HepG2 (cell line): ENCODE data around the gene PNP. TPM values are rescaled to one million over a fixed set of nuclear protein-coding genes. Genes with fewer than 3 reads are reported as not detected.

ENCODE experiments used
- ATAC-seq: fragments of 200-7000 bp; cut with Tn5 transposase; 3 replicates; pipeline ENCODE4 v1.9.1; 2020; ENCODE audit warnings: mild to moderate bottlenecking, moderate library complexity
- BruUV-seq: library from RNA; stranded (reverse); fragments of 400-500 nt; replicated peaks from 2 replicates; lab custom pipeline; 2021; lab: Mats Ljungman, UMichigan
- CTCF ChIA-PET: fragments of 300-600 bp; formaldehyde crosslinking; extraction: SDS; loops from one replicate; lab custom pipeline; 2021; ENCODE audit warnings: low total read pairs, inconsistent platforms, low intra/inter-chr PET ratio; lab: Yijun Ruan, JAX
- POLR2A ChIA-PET: fragments of 350-600 bp; sonication (Branson Sonifier 250); formaldehyde crosslinking; loops from one replicate; lab custom pipeline; 2020; ENCODE audit warnings: antibody characterized with exemption, inconsistent platforms; lab: Yijun Ruan, JAX
- DNase-seq: peaks from one replicate; pipeline ENCODE4 v3.0.0-alpha.2; 2015; ENCODE audit warnings: low spot score
- FAIRE-seq: peaks from 3 replicates; lab custom pipeline; 2011; peaks lifted over from hg19 to GRCh38; lab: Jason Lieb, UNC
- H2AFZ ChIP-seq: one replicate; pipeline ENCODE4 v1.6.1; 2011; ENCODE audit warnings: low read length, inconsistent platforms
- H3K27ac ChIP-seq: fragments of 300-600 bp; 3 replicates; pipeline ENCODE4 v1.8.0; 2011; ENCODE audit warnings: mixed run types, mild to moderate bottlenecking, mixed read lengths, low read length, inconsistent platforms; ENCODE audit not compliant: insufficient read depth; ENCODE audit errors: extremely low read length
- H3K27me3 ChIP-seq, 2 experiments: fragments of 200-600 bp in 1 of 2; 2 replicates in 1 of 2; 3 replicates in 1 of 2; pipeline versions ENCODE4 v1.6.0 to v1.8.0; 2011; ENCODE audit warnings: low read length in 2 of 2, mild to moderate bottlenecking in 2 of 2, moderate library complexity in 2 of 2, inconsistent platforms in 1 of 2; ENCODE audit not compliant: insufficient read depth in 2 of 2, control insufficient read depth in 1 of 2
- H3K36me3 ChIP-seq, 2 experiments: fragments of 200-600 bp in 1 of 2; replicated peaks in 1 of 2; 2 replicates in 1 of 2; 3 replicates in 1 of 2; pipeline versions ENCODE4 v1.5.1 to v1.8.0; 2011; ENCODE audit warnings: low read length in 2 of 2, inconsistent platforms in 1 of 2; ENCODE audit not compliant: insufficient read depth in 2 of 2, control insufficient read depth in 1 of 2
- H3K4me1 ChIP-seq: 2 replicates; pipeline ENCODE4 v1.5.1; 2012; ENCODE audit warnings: low read length, inconsistent platforms; ENCODE audit not compliant: insufficient read depth
- H3K4me2 ChIP-seq: 2 replicates; pipeline ENCODE4 v1.6.0; 2011; ENCODE audit warnings: low read depth, low read length, inconsistent platforms
- H3K4me3 ChIP-seq, 3 experiments: fragments of 200-600 bp in 1 of 3; sonication (generic), shearing (Covaris generic) in 1 of 3; replicated peaks in 1 of 3; 2 replicates each; pipeline ENCODE4 v1.5.1; 2011 to 2016; ENCODE audit warnings: low read length in 3 of 3, inconsistent platforms in 2 of 3, low read depth in 2 of 3, mild to moderate bottlenecking in 2 of 3, control low read depth in 1 of 3, mixed read lengths in 1 of 3; ENCODE audit not compliant: insufficient read depth in 1 of 3
- H3K79me2 ChIP-seq: one replicate; pipeline ENCODE4 v1.6.1; 2011; ENCODE audit warnings: low read length, inconsistent platforms; ENCODE audit not compliant: insufficient read depth
- H3K9ac ChIP-seq: 2 replicates; pipeline ENCODE4 v1.6.0; 2011; ENCODE audit warnings: mild to moderate bottlenecking, low read depth, low read length, inconsistent platforms; ENCODE audit not compliant: insufficient read depth
- H3K9me3 ChIP-seq: 2 replicates; pipeline ENCODE4 v1.5.1; 2012; ENCODE audit warnings: mild to moderate bottlenecking, low read length
- H4K20me1 ChIP-seq: 2 replicates; pipeline ENCODE4 v1.6.0; 2011; ENCODE audit warnings: inconsistent platforms, mild to moderate bottlenecking, low read length, moderate library complexity; ENCODE audit not compliant: insufficient read depth
- ATF3 ChIP-seq: sonication (generic); formaldehyde crosslinking; IDR thresholded peaks from 2 replicates; pipeline ENCODE4 v1.4.0; 2020; ENCODE audit warnings: missing genetic modification reagents
- GABPA ChIP-seq, 2 experiments: IDR thresholded peaks; 2 replicates each; pipeline ENCODE4 v1.6.1; 2011 to 2016; ENCODE audit warnings: low read depth in 2 of 2, low read length in 1 of 2, missing biosample characterization in 1 of 2, missing genetic modification characterization in 1 of 2
- IRF9 ChIP-seq: sonication (generic); formaldehyde crosslinking; IDR thresholded peaks from 2 replicates; pipeline ENCODE4 v1.8.0; 2022; ENCODE audit warnings: missing genetic modification reagents, mild to moderate bottlenecking, borderline replicate concordance
- MIER3 ChIP-seq: IDR thresholded peaks from 2 replicates; pipeline ENCODE4 v1.6.1; 2016; ENCODE audit warnings: missing compliant biosample characterization, borderline replicate concordance
- ONECUT2 ChIP-seq: sonication (generic); formaldehyde crosslinking; IDR thresholded peaks from 2 replicates; pipeline ENCODE4 v1.4.0; 2020; ENCODE audit warnings: missing genetic modification reagents
- RXRB ChIP-seq: IDR thresholded peaks from 2 replicates; pipeline ENCODE4 v1.6.1; 2016; ENCODE audit warnings: borderline replicate concordance, missing genetic modification reagents, missing compliant biosample characterization
- SP1 ChIP-seq, 2 experiments: fragments of 450-650 bp in 1 of 2; sonication (generic) in 1 of 2; formaldehyde crosslinking in 1 of 2; IDR thresholded peaks; 2 replicates each; pipeline versions ENCODE4 v1.4.0 to v1.6.1; 2016 to 2020; ENCODE audit warnings: missing genetic modification reagents in 1 of 2
- ZBTB26 ChIP-seq: IDR thresholded peaks from 2 replicates; pipeline ENCODE4 v1.6.1; 2016; ENCODE audit warnings: missing compliant biosample characterization, missing genetic modification reagents, borderline replicate concordance
- ZEB1 ChIP-seq: IDR thresholded peaks from 2 replicates; pipeline ENCODE4 v1.6.1; 2012; ENCODE audit warnings: mild to moderate bottlenecking, low read depth, inconsistent platforms; ENCODE audit not compliant: insufficient replicate concordance
- ZFP41 ChIP-seq: sonication (generic); formaldehyde crosslinking; IDR thresholded peaks from 2 replicates; pipeline ENCODE4 v1.4.0; 2020; ENCODE audit warnings: mild to moderate bottlenecking, missing genetic modification reagents, borderline replicate concordance
- ZFP82 ChIP-seq: sonication (generic); formaldehyde crosslinking; IDR thresholded peaks from 2 replicates; pipeline ENCODE4 v1.5.1; 2020; ENCODE audit warnings: mild to moderate bottlenecking, missing genetic modification reagents, borderline replicate concordance
- ZKSCAN1 ChIP-seq: fragments of 150-350 bp; IDR thresholded peaks from 2 replicates; pipeline ENCODE4 v1.6.1; 2014; ENCODE audit warnings: low read length
- ZNF101 ChIP-seq: sonication (generic); formaldehyde crosslinking; IDR thresholded peaks from 2 replicates; pipeline ENCODE4 v1.4.0; 2020; ENCODE audit warnings: mild to moderate bottlenecking, low read depth, missing genetic modification reagents, borderline replicate concordance
- ZNF121 ChIP-seq: sonication (generic); formaldehyde crosslinking; IDR thresholded peaks from 2 replicates; pipeline ENCODE4 v1.5.0; 2020; ENCODE audit warnings: mild to moderate bottlenecking, missing genetic modification reagents
- ZNF530 ChIP-seq: sonication (generic); formaldehyde crosslinking; IDR thresholded peaks from 2 replicates; pipeline ENCODE4 v1.5.0; 2020; ENCODE audit warnings: low read depth, mild to moderate bottlenecking, missing genetic modification reagents
- ZNF546 ChIP-seq: sonication (generic); formaldehyde crosslinking; conservative IDR thresholded peaks from 2 replicates; pipeline ENCODE4 v1.8.1; 2023; ENCODE audit warnings: mild to moderate bottlenecking, missing genetic modification reagents
- ZNF710 ChIP-seq: sonication (generic); formaldehyde crosslinking; IDR thresholded peaks from 2 replicates; pipeline ENCODE4 v1.5.0; 2020; ENCODE audit warnings: mild to moderate bottlenecking, missing genetic modification reagents, borderline replicate concordance
- ZNF816 ChIP-seq: sonication (generic); formaldehyde crosslinking; IDR thresholded peaks from 2 replicates; pipeline ENCODE4 v1.8.0; 2022; ENCODE audit warnings: missing genetic modification reagents, mild to moderate bottlenecking, borderline replicate concordance
- WGBS: methylation state at CpG from one replicate; pipeline ENCODE4 v1.1.6; 2017; ENCODE audit warnings: low lambda C conversion rate; 5-methylcytosine and 5-hydroxymethylcytosine counted together
- in situ Hi-C: cut with HindIII; loops from 2 replicates; pipeline ENCODE4 v1.10.0; 2017; ENCODE audit warnings: low pct_unique_long_range_greater_than_20kb; ENCODE audit not compliant: extremely low pct_ligation_motif_present
- intact Hi-C: fragments of 100-400 bp; cut with micrococcal nuclease; formaldehyde crosslinking; loops from one replicate; pipeline ENCODE4 v1.10.0; 2022; ENCODE audit not compliant: unreplicated experiment
- polyA plus RNA-seq, 8 experiments: library from polyadenylated mRNA; depleted of rRNA in 3 of 8; stranded (reverse) in 7 of 8; unstranded in 1 of 8; fragments of >200 nt; fragmentation: Illumina TruSeq in 4 of 8; extraction: Trizol in 4 of 8; gene quantifications; 2 replicates each; pipeline versions ENCODE4 v1.2.1 to v1.2.3, GENCODE V29; 2011 to 2016; ENCODE audit warnings: low read depth in 4 of 8, missing spikeins in 1 of 8, mixed read lengths in 1 of 8; ENCODE audit not compliant: insufficient read depth in 1 of 8
- total RNA-seq, 5 experiments: library from RNA; depleted of rRNA; stranded (reverse); fragments of >200 nt; fragmentation: Illumina TruSeq; extraction: Trizol; gene quantifications; 2 replicates each; pipeline ENCODE4 v1.2.3, GENCODE V29; 2016; ENCODE audit warnings: low read depth in 1 of 5

The PNP gene
- total and polyA plus RNA-seq, 2 of the 13 experiments (the other 11 are each of a cell fraction or from before 2014, with no cell fraction given), result 45.4 to 74.8 TPM

- intact Hi-C loops, result no loop called here
- Histone ChIP-seq H3K27ac (peak overlapping the region; percentile 4), H4K20me1 (no peaks in the 10 kb centered on the region), H3K79me2 (no peaks in the 10 kb centered on the region), H3K4me2 (peak overlapping the region; percentile 64), H3K4me1 (peaks cover 52% of the 10 kb centered on the region), H3K36me3 (no peaks in the 10 kb centered on the region), H3K27me3 (no peaks in the 10 kb centered on the region), H2AFZ (peak overlapping the region; percentile 33), H3K4me3 (peak overlapping the region; percentile 16 to 50 (median 17); a peak in 4 of 6 replicates), H3K9me3 (no peaks in the 10 kb centered on the region), H3K9ac (peak overlapping the region; percentile 39; the same call in 1 of the 2 replicates)
- DNase-seq, result peak; percentile 68
- peak; percentile 60 for FAIRE-seq
- CTCF ChIA-PET, result no interaction called here
- POLR2A ChIA-PET, result interaction anchor here (1.0 to 4.0 kb wide), 5 partner anchors 9 to 34 kb away, joined by 3 to 37 read pairs (median 6); partner anchors contain the start of genes APEX1, OSGEP, PIP4P1 and TEP1
- 2% methylated on average over 5 of the region's 5 CpGs for WGBS
- no TSS peak for BruUV-seq
- ATAC-seq, result peak; percentile 76
- in situ Hi-C loops, result no loop called here
- no peak for TF ChIP-seq ONECUT2 (CRISPR knock-in tag)
- peak; percentile 59; the same call in 1 of the 2 replicates for TF ChIP-seq ATF3
- peak; percentile 49; the same call in 1 of the 2 replicates for TF ChIP-seq ZBTB26 (CRISPR knock-in tag)
- no peak for TF ChIP-seq MIER3 (CRISPR knock-in tag)
- no peak for TF ChIP-seq ZNF121
- TF ChIP-seq ZNF816 (CRISPR knock-in tag), result no peak
- TF ChIP-seq ZFP41 (CRISPR knock-in tag), result no peak
- no peak for TF ChIP-seq ZNF530
- TF ChIP-seq ZNF546, result no peak
- TF ChIP-seq IRF9 (CRISPR knock-in tag), result no peak
- TF ChIP-seq GABPA (IDR thresholded peaks at IDR 0.05; ENCODE audit: low read depth, low read length), result no peak
- peak; percentile 59 for TF ChIP-seq GABPA (CRISPR knock-in tag; IDR thresholded peaks at IDR 0.05; ENCODE audit: low read depth)
- TF ChIP-seq SP1 (IDR thresholded peaks at IDR 0.05), result no peak
- 0 out of 2 replicates have a peak, but pooled peaks have one; percentile 12 for TF ChIP-seq SP1 (CRISPR knock-in tag; IDR thresholded peaks at IDR 0.05)
- peak; percentile 60; the same call in 1 of the 2 replicates for TF ChIP-seq ZNF710
- TF ChIP-seq ZKSCAN1, result 0 out of 2 replicates have a peak, but pooled peaks have one; percentile 39
- no peak for TF ChIP-seq ZFP82 (CRISPR knock-in tag)
- no peak for TF ChIP-seq ZEB1
- peak; percentile 28; the same call in 1 of the 2 replicates for TF ChIP-seq RXRB (CRISPR knock-in tag)
- TF ChIP-seq ZNF101, result no peak
These were observed 41.8 kb upstream of the PNP start for GRCh38 chr14:20427231-20428009.
